Ureter (tissue), 1 donor: ENCODE results near the gene B9D2. TPM values are rescaled to one million over a fixed set of nuclear protein-coding genes. Genes with fewer than 3 reads are reported as not detected.
"Not testable (repeated sequence)": the region's sequence is repeated elsewhere in the genome, so short reads cannot be mapped to it uniquely, and the experiment has no call there.

Experiments used
- DNase-seq: peaks from one replicate; pipeline ENCODE4 v3.0.0-alpha.2; 2020; ENCODE audit warnings: low spot score
- total RNA-seq: library from RNA; stranded (reverse); gene quantifications from one replicate; pipeline ENCODE4 v1.2.4, GENCODE V29; 2023
- donor health status: DM: yes; HTN: yes; CAD: no.

The B9D2 gene
- total RNA-seq, 1 donor from 2014 or later, result 6.1 TPM

DNA sequence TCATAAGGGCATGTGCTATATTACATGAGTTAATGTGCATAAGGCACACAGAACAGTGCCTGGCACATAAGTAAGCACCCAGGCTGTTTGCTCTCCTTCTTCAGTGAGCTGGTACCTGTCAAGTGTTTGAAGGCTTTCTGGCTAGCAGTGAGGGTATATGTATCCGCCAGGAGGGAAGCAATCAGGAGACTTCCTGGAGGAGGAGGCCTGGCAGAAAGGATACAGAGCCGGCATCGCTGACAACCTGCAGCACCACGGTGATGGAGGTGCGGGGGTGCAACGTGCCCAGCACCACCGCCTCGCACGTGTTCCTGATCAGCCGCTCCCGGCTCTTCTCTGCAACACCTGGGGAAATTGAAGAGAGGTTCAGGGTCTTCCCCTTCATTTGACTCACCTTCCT, 27.7 kb upstream of the B9D2 start:
- no peak for DNase-seq

- no peak for DNase-seq
Measured at GRCh38 chr19:41386442-41386841, 22.5 kb upstream of the B9D2 start.

- DNase-seq, result no peak
Measured at GRCh38 chr19:41384351-41384750, 20.4 kb upstream of the B9D2 start.

GRCh38 chr19:41381536-41381935, 17.6 kb upstream of the B9D2 start:
- not testable (repeated sequence) for DNase-seq

DNA sequence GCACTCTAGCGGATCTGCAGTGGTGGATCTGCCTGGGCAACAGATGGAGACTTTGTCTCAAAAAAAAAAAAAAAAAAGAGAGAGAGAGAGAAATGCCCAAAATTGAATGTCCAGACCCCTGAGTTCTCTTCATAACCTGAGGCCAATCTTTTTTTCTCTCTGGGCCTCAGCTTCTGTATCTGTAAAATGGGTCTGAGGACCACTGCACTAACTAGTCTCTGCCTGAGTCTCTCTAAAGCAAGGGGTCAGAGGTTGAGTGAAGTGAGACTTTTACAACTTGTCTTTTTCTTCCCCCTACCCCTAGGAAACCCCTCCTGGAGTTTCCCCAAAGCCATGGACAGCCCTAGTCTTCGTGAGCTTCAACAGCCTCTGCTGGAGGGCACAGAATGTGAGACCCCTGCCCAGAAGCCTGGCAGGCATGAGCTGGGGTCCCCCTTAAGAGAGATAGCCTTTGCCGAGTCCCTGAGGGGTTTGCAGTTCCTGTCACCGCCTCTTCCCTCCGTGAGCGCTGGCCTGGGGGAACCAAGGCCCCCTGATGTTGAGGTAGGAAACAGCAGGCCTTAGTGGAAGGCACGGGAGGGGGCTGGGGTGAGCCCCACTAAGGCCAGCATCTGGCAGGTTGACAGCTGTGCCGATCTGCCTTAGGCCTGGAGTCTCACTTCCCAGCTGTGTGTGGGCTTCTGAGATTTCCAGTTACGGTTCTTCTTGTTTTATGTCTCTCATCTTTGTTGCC, 14.2 kb upstream of the B9D2 start:
- DNase-seq, result no peak

- DNase-seq, result no peak
Measured at GRCh38 chr19:41376998-41377365, 13.0 kb upstream of the B9D2 start.

GRCh38 chr19:41376241-41376997, 12.5 kb upstream of the B9D2 start, which contains the start of gene TMEM91:
TSS of gene TMEM91 (plus strand) at chr19:41376533. CDS start at chr19:41378310, 1,777 bp downstream.
- DNase-seq, result no peak

- peak; percentile 84 for DNase-seq
Measured at GRCh38 chr19:41373993-41374392, 10.0 kb upstream of the B9D2 start.

GRCh38 chr19:41372501-41372900, 8.6 kb upstream of the B9D2 start:
- no peak for DNase-seq

DNA sequence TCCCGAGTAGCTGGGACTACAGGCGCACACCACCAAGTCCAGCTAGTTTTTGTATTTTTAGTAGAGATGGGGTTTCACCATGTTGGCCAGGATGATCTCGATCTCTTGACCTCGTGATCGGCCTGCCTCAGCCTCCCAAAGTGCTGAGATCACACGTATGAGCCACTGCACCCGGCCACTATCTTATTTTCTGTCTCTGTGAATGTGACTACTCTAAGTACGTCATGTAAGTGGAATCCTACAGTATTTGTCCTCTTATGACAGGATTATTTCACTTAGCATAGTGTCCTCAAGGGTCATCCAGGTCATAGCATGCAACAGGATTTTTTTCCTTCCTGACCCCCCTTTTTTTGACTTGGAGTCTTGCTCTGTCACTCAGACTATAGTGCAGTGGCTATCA, 7.6 kb upstream of the B9D2 start:
- DNase-seq, result no peak

DNA sequence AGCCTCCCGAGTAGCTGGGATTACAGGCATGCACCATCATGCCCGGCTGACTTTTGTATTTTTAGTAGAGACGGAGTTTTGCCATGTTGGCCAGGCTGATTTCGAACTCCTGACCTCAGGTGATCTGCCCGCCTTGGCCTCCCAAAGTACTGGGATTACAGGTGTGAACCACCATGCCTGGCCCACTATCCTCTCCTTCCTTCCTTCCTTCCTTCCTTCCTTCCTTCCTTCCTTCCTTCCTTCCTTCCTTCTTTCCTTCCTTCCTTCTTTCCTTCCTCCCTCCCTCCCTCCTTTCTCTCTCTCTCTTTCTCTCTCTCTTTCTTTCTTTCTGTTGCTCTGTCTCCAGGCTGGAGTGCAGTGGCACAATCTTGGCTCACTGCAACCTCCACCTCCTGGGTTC, 7.2 kb upstream of the B9D2 start:
- not testable (repeated sequence) for DNase-seq

DNA sequence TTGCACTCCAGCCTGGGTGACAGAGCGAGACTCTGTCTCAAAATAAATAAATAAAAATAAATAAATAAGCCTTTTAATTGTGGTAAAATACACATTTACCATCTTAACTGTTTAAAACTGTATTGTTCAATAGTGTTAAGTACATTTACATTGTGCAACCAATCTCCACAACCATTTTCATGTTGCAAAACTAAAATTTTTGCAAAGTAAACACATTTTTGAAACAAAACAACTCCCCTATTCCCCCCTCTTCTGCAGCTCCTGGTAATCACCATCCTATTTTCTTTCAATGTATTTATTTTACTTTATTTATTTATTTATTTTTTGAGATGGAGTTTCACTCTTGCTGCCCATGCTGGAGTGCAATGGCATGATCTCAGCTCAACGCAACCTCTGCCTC, 5.8 kb upstream of the B9D2 start:
- DNase-seq, result no peak

- DNase-seq, result no peak
Measured at GRCh38 chr19:41367848-41368301, 3.9 kb upstream of the B9D2 start.

- DNase-seq, result no peak
Measured at GRCh38 chr19:41366089-41366488, 2.1 kb upstream of the B9D2 start.

- DNase-seq, result no peak
Measured at GRCh38 chr19:41364524-41365391, 809 bp upstream of the B9D2 start.

- no peak for DNase-seq
Measured at GRCh38 chr19:41363371-41363752, 587 bp downstream of the B9D2 start.

DNA sequence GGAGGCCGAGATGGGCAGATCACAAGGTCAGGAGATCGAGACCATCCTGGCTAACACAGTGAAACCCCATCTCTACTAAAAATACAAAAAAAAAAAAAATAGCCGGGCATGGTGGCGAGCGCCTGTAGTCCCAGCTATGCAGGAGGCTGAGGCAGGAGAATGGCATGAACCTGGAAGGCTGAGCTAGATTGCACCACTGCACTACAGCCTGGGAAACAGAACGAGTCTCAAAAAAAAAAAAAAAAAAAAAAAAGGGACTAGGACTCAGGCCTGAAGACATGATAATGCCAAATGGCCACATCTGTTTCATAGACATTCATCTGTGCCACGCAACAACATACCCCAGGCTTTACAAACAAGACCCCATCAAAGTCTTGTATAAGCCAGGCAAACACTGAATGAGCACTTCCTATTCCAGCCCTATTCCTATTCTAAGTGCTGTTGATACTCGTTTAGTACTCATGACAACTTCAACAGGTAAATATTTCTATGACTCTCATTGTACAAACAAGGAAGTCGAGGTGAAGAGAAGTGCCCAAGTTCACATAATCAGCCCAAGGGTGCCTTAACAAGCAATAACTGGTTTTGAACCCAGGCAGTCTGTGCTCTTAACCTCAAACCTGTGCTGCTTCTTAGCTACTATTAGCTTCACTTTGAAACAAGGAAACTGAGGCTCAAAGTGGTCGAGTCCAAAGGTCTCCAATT, 1.7 kb downstream of the B9D2 start:
- DNase-seq, result no peak

DNA sequence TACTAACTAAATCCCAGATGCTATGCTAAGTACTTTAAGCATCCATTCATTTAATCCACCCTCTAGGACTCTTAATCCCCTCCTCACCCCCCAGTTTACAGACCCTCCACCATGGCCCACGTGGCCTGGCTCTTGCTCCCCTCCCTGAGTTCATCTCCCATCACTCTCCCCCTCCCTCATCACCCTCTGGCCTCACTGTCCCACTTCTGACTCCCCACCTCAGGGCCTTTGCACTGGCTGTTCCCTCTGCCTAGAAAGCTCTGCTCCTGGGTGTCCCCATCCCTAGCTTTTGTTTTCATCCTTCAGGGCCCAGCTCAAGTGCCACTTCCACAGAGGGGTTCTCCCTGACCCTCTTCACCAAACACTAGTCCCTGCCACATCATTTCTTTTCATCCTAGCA, 4.2 kb downstream of the B9D2 start:
- DNase-seq, result no peak

- no peak for DNase-seq
Measured at GRCh38 chr19:41357746-41358145, 6.2 kb downstream of the B9D2 start.

GRCh38 chr19:41356984-41357739, 6.8 kb downstream of the B9D2 start:
- DNase-seq, result no peak

DNA sequence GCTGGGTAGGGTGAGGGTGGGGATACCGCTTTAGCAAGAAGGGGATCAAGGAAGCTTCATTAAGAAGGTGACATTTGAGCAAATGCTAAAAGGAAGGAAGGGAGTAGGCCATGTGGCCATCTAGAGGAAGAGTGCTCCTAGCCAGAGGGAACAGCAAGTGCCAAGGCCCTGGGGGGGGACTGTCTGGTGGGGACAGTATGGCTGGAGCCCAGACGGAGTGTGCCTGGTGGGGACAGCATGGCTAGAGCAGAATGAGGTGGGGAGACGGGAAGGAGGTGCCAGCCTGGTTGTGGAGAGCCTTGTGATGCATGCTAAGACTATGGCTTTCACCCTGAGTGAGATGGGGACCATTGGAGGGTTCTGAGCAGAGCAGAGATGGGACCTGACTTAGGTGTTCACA, 8.1 kb downstream of the B9D2 start:
- no peak for DNase-seq
